Esophagus muscularis mucosa (tissue), 4 donors: ENCODE measurements around the gene DUOXA2.

Experiments used
- CTCF ChIP-seq, 3 experiments: fragments of 200-600 bp in 2 of 3; fragments of 450-650 bp in 1 of 3; sonication (generic) in 2 of 3; IDR thresholded peaks; one replicate each; pipeline ENCODE4 v1.5.1; 2017 to 2019; ENCODE audit warnings: antibody characterized with exemption in 3 of 3, mild to moderate bottlenecking in 2 of 3, moderate library complexity in 1 of 3
- EP300 ChIP-seq: sonication (generic); formaldehyde crosslinking; IDR thresholded peaks from one replicate; pipeline ENCODE4 v1.6.1; 2017; ENCODE audit warnings: antibody characterized with exemption
- POLR2A ChIP-seq: fragments of 450-650 bp; IDR thresholded peaks from one replicate; pipeline ENCODE4 v1.6.1; 2017; ENCODE audit warnings: antibody characterized with exemption, moderate library complexity, mild to moderate bottlenecking, low read depth
- POLR2AphosphoS5 ChIP-seq, 2 donors: sonication (generic); formaldehyde crosslinking; IDR thresholded peaks; one replicate each; pipeline ENCODE4 v1.6.1; 2017; ENCODE audit warnings: antibody characterized with exemption in 2 of 2

- TF ChIP-seq CTCF (IDR thresholded peaks at IDR 0.05) (no peak), EP300 (no peak), POLR2AphosphoS5 (IDR thresholded peaks at IDR 0.05) (no peak), POLR2A (no peak)
Observed at GRCh38 chr15:45148076-45149059, 34.2 kb downstream of the DUOXA2 start.
